ENCODE measurements around the gene RAB7A. TPM values are rescaled to one million over a fixed set of nuclear protein-coding genes. Genes with fewer than 3 reads are reported as not detected.
A peak's percentile ranks its signal among the peaks of the same experiment; 100 is the strongest.

Gene RAB7A
- total and polyA plus RNA-seq, 2 of the 13 experiments (the other 11 are each of a cell fraction or from before 2014, with no cell fraction given): 26.5 to 182 TPM

- TF ChIP-seq ZNF407 (CRISPR knock-in tag; IDR thresholded peaks at IDR 0.05; ENCODE audit: not compliant biosample characterization) (peak; percentile 97), ZNF335 (CRISPR knock-in tag; IDR thresholded peaks at IDR 0.05) (peak; percentile 96), KLF16 (CRISPR knock-in tag; IDR thresholded peaks at IDR 0.05) (peak in 1 of 2 experiments; percentile 62; a peak in 1 of 4 replicates), ZIK1 (CRISPR knock-in tag; IDR thresholded peaks at IDR 0.05; ENCODE audit: borderline replicate concordance, low read depth) (peak; percentile 90), NFE2L2 (IDR thresholded peaks at IDR 0.05; ENCODE audit: low read length) (no peak), THAP9 (CRISPR knock-in tag; IDR thresholded peaks at IDR 0.05; ENCODE audit: borderline replicate concordance) (peak; percentile 100), TBX3 (IDR thresholded peaks at IDR 0.05; ENCODE audit: borderline replicate concordance) (no peak; the same call in 1 of the 2 replicates), SOX13 (IDR thresholded peaks at IDR 0.05) (no peak), SOX13 (CRISPR knock-in tag; conservative IDR thresholded peaks at IDR 0.05 in 1 of 2, IDR thresholded peaks at IDR 0.05 in 1 of 2) (no peak; a peak in 2 of 4 replicates), ZGPAT (CRISPR knock-in tag; IDR thresholded peaks at IDR 0.05) (peak; percentile 97), NFYC (CRISPR knock-in tag; IDR thresholded peaks at IDR 0.05) (peak; percentile 43; the same call in 1 of the 2 replicates), TFAP4 (IDR thresholded peaks at IDR 0.05; ENCODE audit: borderline replicate concordance, low read depth) (peak; percentile 35; the same call in 1 of the 2 replicates), MEIS1 (CRISPR knock-in tag; IDR thresholded peaks at IDR 0.05; ENCODE audit: borderline replicate concordance) (peak; percentile 95; the same call in 1 of the 2 replicates), IKZF1 (IDR thresholded peaks at IDR 0.05) (no peak), ZNF670 (CRISPR knock-in tag; IDR thresholded peaks at IDR 0.05; ENCODE audit: borderline replicate concordance) (peak; percentile 97)
Observed at GRCh38 chr3:128680603-128681368, 45.2 kb upstream of the RAB7A start (continued).
